ENCODE results near the gene UBA52. TPM values are rescaled to one million over a fixed set of nuclear protein-coding genes. Genes with fewer than 3 reads are reported as not detected.
"Not testable (repeated sequence)": the region's sequence is repeated elsewhere in the genome, so short reads cannot be mapped to it uniquely, and the experiment has no call there.

The UBA52 gene
- 1,000 to 10,000 TPM; 1,452 to 1,556 TPM for total RNA-seq

- peak; percentile 92 for ATAC-seq
- peaks cover 75% of the 10 kb centered on the region for H3K36me3 Mint-ChIP-seq (ENCODE audit: low read depth)
- H3K4me1 Mint-ChIP-seq (ENCODE audit: low read depth), result peaks cover 31% of the 10 kb centered on the region
- ChIA-PET POLR2A (interaction anchor here (0.6 to 3.6 kb wide), 16 partner anchors 9 to 347 kb away, joined by 3 to 82 read pairs (median 5); partner anchors contain the start of genes COPE, DDX49, ELL and FKBP8), CTCF (interaction anchor here (1.0 to 4.8 kb wide), 13 partner anchors 9 to 347 kb away, joined by 3 to 56 read pairs (median 7); partner anchors contain the start of genes COPE, DDX49, ELL and FKBP8)
- H3K4me3 Mint-ChIP-seq, result peak within 1 kb of the TSS; percentile 80
- no peaks in the 10 kb centered on the region for H3K27me3 Mint-ChIP-seq (ENCODE audit: low read depth)
- DNase-seq, result peak; percentile 99
- no peaks in the 10 kb centered on the region for H3K9me3 Mint-ChIP-seq (ENCODE audit: insufficient read depth)
- H3K27ac Mint-ChIP-seq, result peak within 1 kb of the TSS; percentile 89
Observed at GRCh38 chr19:18571564-18572344, at the start of gene UBA52. Gene UBA52, plus strand, starts transcription at chr19:18571857. Its CDS starts 1,444 bp downstream, at chr19:18573301.

GRCh38 chr19:18522124-18522861 lies 49.4 kb upstream of the UBA52 start:
- POLR2A ChIA-PET, result interaction anchor here (0.6 to 3.6 kb wide), 15 partner anchors 9 to 478 kb away, joined by 3 to 28 read pairs (median 5); partner anchors contain the start of genes COPE, DDX49, FKBP8 and KXD1
- peaks cover 11% of the 10 kb centered on the region for H3K4me1 Mint-ChIP-seq (ENCODE audit: low read depth)
- H3K27ac Mint-ChIP-seq, result peak overlapping the region; percentile 95
- peak; percentile 100 for DNase-seq
- H3K9me3 Mint-ChIP-seq (ENCODE audit: insufficient read depth), result no peaks in the 10 kb centered on the region
- peak overlapping the region; percentile 79 for H3K4me3 Mint-ChIP-seq
- H3K36me3 Mint-ChIP-seq (ENCODE audit: low read depth), result no peaks in the 10 kb centered on the region
- peak; percentile 91 for ATAC-seq
- CTCF ChIA-PET, result interaction anchor here (1.2 to 5.0 kb wide), 15 partner anchors 13 to 325 kb away, joined by 3 to 78 read pairs (median 20); partner anchors contain the start of genes KXD1, REX1BD and UBA52
- H3K27me3 Mint-ChIP-seq (ENCODE audit: low read depth), result no peaks in the 10 kb centered on the region

- not testable (repeated sequence) for H3K9me3 Mint-ChIP-seq (ENCODE audit: insufficient read depth); H3K36me3 Mint-ChIP-seq (ENCODE audit: low read depth); ATAC-seq; DNase-seq; H3K27me3 Mint-ChIP-seq (ENCODE audit: low read depth)
- POLR2A ChIA-PET, result interaction anchor here (0.6 to 3.4 kb wide), 9 partner anchors 8 to 478 kb away, joined by 3 to 25 read pairs (median 4); partner anchors contain the start of genes FKBP8 and REX1BD
- H3K4me3 Mint-ChIP-seq, result peak overlapping the region; percentile 79
- CTCF ChIA-PET, result interaction anchor here (1.3 to 5.0 kb wide), 11 partner anchors 13 to 112 kb away, joined by 3 to 78 read pairs (median 4); partner anchors contain the start of gene UBA52
- peaks cover 11% of the 10 kb centered on the region for H3K4me1 Mint-ChIP-seq (ENCODE audit: low read depth)
- peak overlapping the region; percentile 95 for H3K27ac Mint-ChIP-seq
Observed at GRCh38 chr19:18522862-18523440, 48.7 kb upstream of the UBA52 start.

GRCh38 chr19:18523841-18524240 lies 47.8 kb upstream of the UBA52 start:
- POLR2A ChIA-PET, result interaction anchor here (1.1 to 1.9 kb wide), 2 partner anchors 35 to 65 kb away, joined by 4 to 5 read pairs; partner anchors contain the start of gene REX1BD

GRCh38 chr19:18526316-18526715 lies 45.3 kb upstream of the UBA52 start:
- Mint-ChIP-seq H3K27me3 (ENCODE audit: low read depth) (no peaks in the 10 kb centered on the region), H3K9me3 (ENCODE audit: insufficient read depth) (no peaks in the 10 kb centered on the region), H3K27ac (no peak overlapping the region), H3K4me3 (no peak overlapping the region), H3K4me1 (ENCODE audit: low read depth) (peaks cover 4% of the 10 kb centered on the region), H3K36me3 (ENCODE audit: low read depth) (peaks cover 2% of the 10 kb centered on the region)
- POLR2A ChIA-PET, result interaction anchor here (0.7 kb wide), 1 partner anchor 14 kb away, joined by 3 read pairs; no protein-coding TSS in a partner anchor
- ATAC-seq (no peak), DNase-seq (no peak)
- CTCF ChIA-PET, result interaction anchor here (1.6 kb wide), 1 partner anchor 96 kb away, joined by 3 read pairs; no protein-coding TSS in a partner anchor

More at GRCh38 chr19:18523841-18524240, 47.8 kb upstream of the UBA52 start:
- no peaks in the 10 kb centered on the region for H3K36me3 Mint-ChIP-seq (ENCODE audit: low read depth)
- DNase-seq (no peak), ATAC-seq (no peak)
- peak overlapping the region; percentile 15 for H3K27ac Mint-ChIP-seq
- peaks cover 11% of the 10 kb centered on the region for H3K4me1 Mint-ChIP-seq (ENCODE audit: low read depth)
- no peak overlapping the region for H3K4me3 Mint-ChIP-seq
- H3K27me3 Mint-ChIP-seq (ENCODE audit: low read depth), result no peaks in the 10 kb centered on the region
- no peaks in the 10 kb centered on the region for H3K9me3 Mint-ChIP-seq (ENCODE audit: insufficient read depth)
- CTCF ChIA-PET, result interaction anchor here (1.2 to 1.8 kb wide), 4 partner anchors 20 to 112 kb away, joined by 3 to 4 read pairs (median 4); no protein-coding TSS in a partner anchor

GRCh38 chr19:18529782-18530181 lies 41.9 kb upstream of the UBA52 start:
- POLR2A ChIA-PET, result interaction anchor here (1.1 kb wide), 1 partner anchor 10 kb away, joined by 5 read pairs; no protein-coding TSS in a partner anchor
- DNase-seq, result no peak
- Mint-ChIP-seq H3K9me3 (ENCODE audit: insufficient read depth) (no peaks in the 10 kb centered on the region), H3K27me3 (ENCODE audit: low read depth) (no peaks in the 10 kb centered on the region), H3K36me3 (ENCODE audit: low read depth) (peaks cover 12% of the 10 kb centered on the region), H3K4me3 (no peak overlapping the region), H3K4me1 (ENCODE audit: low read depth) (no peaks in the 10 kb centered on the region), H3K27ac (no peak overlapping the region)
- CTCF ChIA-PET, result interaction anchor here (1.5 to 1.9 kb wide), 2 partner anchors 9 to 59 kb away, joined by 4 to 7 read pairs; partner anchors contain the start of gene REX1BD
- peak; percentile 20 for ATAC-seq

- Mint-ChIP-seq H3K27ac (no peak overlapping the region), H3K4me3 (no peak overlapping the region), H3K27me3 (ENCODE audit: low read depth) (no peaks in the 10 kb centered on the region), H3K4me1 (ENCODE audit: low read depth) (no peaks in the 10 kb centered on the region), H3K36me3 (ENCODE audit: low read depth) (peaks cover 20% of the 10 kb centered on the region), H3K9me3 (ENCODE audit: insufficient read depth) (no peaks in the 10 kb centered on the region)
- ChIA-PET CTCF (interaction anchor here (1.6 kb wide), 1 partner anchor 11 kb away, joined by 5 read pairs; no protein-coding TSS in a partner anchor), POLR2A (interaction anchor here (1.8 kb wide), 1 partner anchor 9 kb away, joined by 5 read pairs; the partner anchor contains the start of gene ELL)
- ATAC-seq, result no peak
- no peak for DNase-seq
Observed at GRCh38 chr19:18531485-18531884, 40.2 kb upstream of the UBA52 start.

GRCh38 chr19:18532168-18532890 lies 39.3 kb upstream of the UBA52 start:
- Mint-ChIP-seq H3K27me3 (ENCODE audit: low read depth) (no peaks in the 10 kb centered on the region), H3K4me3 (no peak overlapping the region), H3K27ac (no peak overlapping the region), H3K9me3 (ENCODE audit: insufficient read depth) (no peaks in the 10 kb centered on the region), H3K36me3 (ENCODE audit: low read depth) (peaks cover 27% of the 10 kb centered on the region), H3K4me1 (ENCODE audit: low read depth) (no peaks in the 10 kb centered on the region)
- CTCF ChIA-PET, result no interaction called here
- POLR2A ChIA-PET, result no interaction called here
- ATAC-seq (no peak), DNase-seq (no peak)

GRCh38 chr19:18533058-18533457 lies 38.6 kb upstream of the UBA52 start:
- Mint-ChIP-seq H3K27me3 (ENCODE audit: low read depth) (no peaks in the 10 kb centered on the region), H3K9me3 (ENCODE audit: insufficient read depth) (no peaks in the 10 kb centered on the region), H3K4me1 (ENCODE audit: low read depth) (no peaks in the 10 kb centered on the region), H3K27ac (no peak overlapping the region), H3K4me3 (no peak overlapping the region), H3K36me3 (ENCODE audit: low read depth) (peaks cover 31% of the 10 kb centered on the region)
- ATAC-seq (no peak), DNase-seq (no peak)
- ChIA-PET CTCF (no interaction called here), POLR2A (no interaction called here)

- Mint-ChIP-seq H3K36me3 (ENCODE audit: low read depth) (peaks cover 45% of the 10 kb centered on the region), H3K4me3 (no peak overlapping the region), H3K4me1 (ENCODE audit: low read depth) (peaks cover 6% of the 10 kb centered on the region), H3K9me3 (ENCODE audit: insufficient read depth) (no peaks in the 10 kb centered on the region), H3K27me3 (ENCODE audit: low read depth) (no peaks in the 10 kb centered on the region), H3K27ac (no peak overlapping the region)
- POLR2A ChIA-PET, result no interaction called here
- DNase-seq, result no peak
- CTCF ChIA-PET, result no interaction called here
- no peak for ATAC-seq
Observed at GRCh38 chr19:18536475-18536874, 35.2 kb upstream of the UBA52 start.

Data from activated CD8-positive, alpha-beta T cell treated with anti-CD3 and anti-CD28 coated beads, Interleukin-2, amount 10 ng/mL, durations not matched to agents 7 days and 5 days (primary cell).